ENCODE measurements around the gene PPP1R13B. TPM values are rescaled to one million over a fixed set of nuclear protein-coding genes. Genes with fewer than 3 reads are reported as not detected.
A peak's percentile ranks its signal among the peaks of the same experiment; 100 is the strongest.

The PPP1R13B gene
- total RNA-seq, 1 donor from 2014 or later, result 107 TPM

DNA sequence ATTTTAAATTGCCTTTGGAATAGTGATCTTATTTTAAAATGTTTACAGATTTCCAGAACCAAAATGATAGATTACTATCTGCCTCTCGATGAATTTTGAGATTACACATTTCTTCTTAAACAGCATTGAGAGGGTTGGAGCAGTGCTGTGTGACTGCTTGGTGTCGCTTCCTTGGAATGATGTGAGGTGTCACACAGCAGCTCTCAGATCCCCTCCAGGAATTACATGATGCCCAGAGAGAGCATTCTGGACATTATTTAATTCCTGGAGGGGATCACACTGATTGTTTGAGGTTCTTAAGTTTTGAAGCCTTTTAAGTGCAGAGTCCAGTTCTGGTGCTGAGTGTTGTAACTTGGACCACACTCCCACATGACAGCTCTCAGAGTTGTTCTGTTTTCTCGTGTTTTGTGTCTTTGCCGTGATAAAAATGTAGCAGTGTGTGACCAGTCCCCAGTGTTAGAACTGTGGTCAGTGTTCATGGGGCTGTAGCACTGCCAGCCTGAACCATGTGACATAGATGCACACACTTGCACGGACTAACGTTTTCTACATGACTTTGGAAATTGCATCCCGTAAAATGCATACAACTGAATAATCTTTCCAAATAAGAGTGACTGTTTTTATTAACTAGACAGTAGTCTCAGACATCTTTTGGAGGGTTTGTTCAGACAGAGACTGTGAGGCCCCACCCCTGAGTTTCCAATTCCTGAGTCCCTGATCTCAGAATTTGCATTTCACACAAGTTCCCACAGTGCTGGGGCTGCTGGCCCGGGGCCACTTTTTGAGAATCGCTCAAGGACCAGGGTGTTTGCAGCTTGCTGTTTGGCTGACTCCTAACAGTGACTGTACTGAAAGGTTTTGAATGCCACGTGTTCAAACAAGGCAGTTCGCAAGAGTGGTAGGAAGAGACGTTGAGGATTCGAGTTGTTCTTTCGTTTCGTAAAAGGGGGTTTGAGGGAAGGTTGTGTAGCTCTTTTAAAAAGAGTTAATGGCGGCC, 158.2 kb downstream of the PPP1R13B start:
- DNase-seq (no peak), ATAC-seq (ENCODE audit: poor library complexity) (peak; percentile 62)
- intact Hi-C loops (cut with DNase I), result no loop called here

DNA sequence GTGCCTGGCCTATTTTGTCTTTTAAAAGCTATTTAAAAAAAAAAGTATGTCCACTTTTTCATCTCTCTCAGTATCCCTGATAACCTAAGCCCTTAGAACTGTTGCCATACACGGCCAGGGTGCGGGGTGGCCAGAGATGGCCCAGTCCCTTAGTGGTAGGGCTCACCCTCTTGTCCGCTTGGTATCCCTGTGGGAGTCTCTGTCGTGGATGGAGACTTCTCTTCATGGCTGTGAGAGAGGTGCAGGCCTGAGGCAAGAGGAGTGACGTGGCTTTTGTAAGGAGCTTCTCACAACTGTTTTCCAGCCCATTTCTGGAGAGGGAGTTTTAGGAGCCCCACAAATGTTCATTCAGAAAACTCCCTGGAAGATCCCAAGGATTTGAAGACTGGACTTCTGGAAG, 158.9 kb downstream of the PPP1R13B start:
- ATAC-seq (ENCODE audit: poor library complexity), result no peak
- intact Hi-C loops (cut with DNase I), result no loop called here
- DNase-seq, result no peak

DNA sequence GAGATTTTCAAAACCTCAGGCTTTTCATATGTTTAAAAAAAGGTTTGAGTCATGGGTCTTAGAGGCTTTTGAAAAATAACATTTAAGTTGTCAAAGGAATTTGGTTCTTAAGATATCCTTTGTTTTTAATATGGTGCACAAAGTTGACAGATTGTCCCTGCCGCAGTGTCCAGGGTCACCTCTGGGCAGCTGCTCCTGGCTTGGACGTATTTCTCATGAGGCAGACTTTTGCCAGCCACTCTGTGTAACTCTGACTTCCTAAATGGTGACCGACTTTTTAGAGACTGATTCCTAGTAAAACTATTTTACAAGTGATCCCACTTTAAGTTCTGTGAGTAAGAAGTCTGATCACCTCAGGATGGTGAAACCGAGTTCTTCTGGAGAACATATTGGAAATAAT, 159.7 kb downstream of the PPP1R13B start:
- DNase-seq, result no peak
- peak; percentile 44 for ATAC-seq (ENCODE audit: poor library complexity)
- intact Hi-C loops (cut with DNase I), result no loop called here

DNA sequence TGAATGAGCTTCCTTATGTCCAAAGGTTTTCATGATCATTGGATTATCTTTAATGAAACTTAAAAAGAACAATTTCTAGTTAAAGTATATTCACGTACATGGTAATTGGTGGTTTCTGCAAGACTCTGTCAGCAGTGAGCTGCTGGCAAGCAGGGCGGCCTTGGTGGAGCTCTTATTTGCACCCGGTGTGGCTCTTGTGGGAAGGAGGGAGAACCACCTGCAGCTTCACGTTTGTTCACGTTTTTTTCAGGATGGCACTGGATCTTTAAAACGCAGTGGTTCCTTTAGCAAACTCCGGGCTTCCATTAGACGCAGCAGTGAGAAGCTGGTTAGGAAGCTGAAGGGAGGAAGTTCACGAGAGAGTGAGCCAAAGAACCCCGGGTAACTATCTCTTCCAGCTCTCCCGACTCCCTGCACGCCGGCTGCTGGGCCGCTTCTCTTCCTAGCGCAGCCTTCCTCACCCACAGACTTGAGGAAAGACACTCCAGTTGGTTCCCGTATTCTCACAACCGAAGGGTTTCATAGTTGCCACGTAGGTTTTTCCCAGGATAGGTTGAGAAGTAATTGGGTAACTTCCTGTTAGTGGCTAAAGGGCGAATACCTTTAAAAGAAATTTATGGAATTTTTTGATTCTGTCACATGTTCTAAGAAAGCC, 160.4 kb downstream of the PPP1R13B start:
- no peak for ATAC-seq (ENCODE audit: poor library complexity)
- intact Hi-C loops (cut with DNase I), result no loop called here
- DNase-seq, result no peak

DNA sequence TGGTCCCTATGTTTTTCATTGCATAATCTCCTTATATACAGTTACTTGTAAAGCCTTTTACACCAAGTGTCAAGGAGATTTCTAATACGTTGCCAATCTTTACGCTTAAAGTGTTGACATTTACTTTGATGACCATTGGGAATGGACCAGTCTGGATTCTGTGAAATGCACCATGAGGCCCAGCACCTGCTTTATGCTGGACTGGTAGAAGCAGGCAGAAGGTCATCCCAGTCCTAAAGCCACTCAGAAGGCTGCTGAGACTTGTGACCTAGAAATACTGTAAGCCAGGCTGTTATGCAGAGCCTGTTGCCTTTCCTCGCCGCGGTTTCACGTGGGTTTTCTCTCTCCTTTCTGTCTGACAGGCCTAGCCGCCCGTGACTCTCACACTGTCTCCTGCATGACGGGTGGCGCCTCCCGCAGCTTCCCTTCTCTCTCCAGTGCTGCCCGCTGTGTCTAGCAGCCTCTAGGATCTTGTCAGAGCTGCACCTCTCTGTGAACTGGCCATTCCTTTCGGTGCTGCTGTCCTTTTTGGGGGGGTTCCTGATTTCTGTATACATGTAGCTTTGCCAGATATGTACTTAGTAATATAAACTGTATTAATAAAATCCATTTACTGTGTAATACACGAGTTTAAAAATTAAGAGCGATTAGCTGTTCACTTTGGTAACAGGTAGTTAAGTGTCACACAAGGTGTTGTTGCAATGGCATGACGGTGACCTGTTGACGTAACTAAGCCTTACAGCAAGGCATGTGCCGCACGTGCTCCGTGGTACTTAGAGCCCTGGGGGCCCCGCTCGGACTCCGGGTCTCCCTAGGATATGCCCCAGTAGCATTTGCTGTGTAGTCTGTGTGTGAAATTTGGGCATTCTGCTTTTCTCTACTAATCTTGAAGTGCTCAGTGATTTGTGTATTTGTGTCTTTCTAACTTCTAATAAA, 161.8 kb downstream of the PPP1R13B start:
- intact Hi-C loops (cut with DNase I), result no loop called here
- ATAC-seq (ENCODE audit: poor library complexity) (peak; percentile 21), DNase-seq (no peak)

DNA sequence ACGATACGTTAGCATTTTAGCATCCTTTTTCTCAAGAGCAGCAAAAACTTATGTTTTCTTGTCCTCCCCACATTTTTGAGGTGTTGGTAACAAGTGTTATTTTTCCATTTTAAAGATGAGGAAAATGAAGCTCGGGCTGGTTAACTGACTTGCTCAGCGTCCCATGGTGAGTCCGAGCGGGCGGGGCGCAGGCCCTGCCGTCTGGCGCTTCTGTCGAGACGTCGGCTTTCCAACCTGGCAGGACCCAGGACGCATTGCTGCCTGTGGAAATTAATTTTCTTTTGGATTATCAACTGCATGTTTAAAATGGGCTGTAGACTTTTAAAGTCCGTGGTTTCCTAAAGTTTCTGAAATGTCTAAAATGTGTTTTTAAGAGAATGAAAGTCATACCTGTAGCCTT, 162.5 kb downstream of the PPP1R13B start:
- intact Hi-C loops (cut with DNase I), result no loop called here
- ATAC-seq (ENCODE audit: poor library complexity), result no peak

DNA sequence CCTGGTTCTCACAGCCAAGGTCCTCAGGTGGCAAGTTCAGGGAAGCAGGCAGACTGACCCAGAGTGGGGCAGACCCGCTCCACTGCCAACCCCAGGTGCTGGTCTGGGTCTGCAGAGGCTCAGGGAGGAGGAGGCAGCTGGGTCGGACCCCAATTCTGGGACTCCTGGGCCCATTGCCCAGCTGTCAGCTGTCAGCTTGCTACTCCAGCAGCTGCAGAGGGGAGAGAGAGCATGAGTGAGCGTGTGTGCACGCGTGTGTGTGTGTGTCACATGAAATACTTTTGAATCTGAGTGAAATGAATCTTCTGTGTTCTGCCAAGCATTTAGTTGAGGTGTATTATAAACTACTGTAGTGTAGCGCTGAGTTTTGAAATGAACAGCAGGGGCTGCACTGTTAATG, 162.9 kb downstream of the PPP1R13B start:
- DNase-seq (no peak), ATAC-seq (ENCODE audit: poor library complexity) (peak; percentile 38)
- intact Hi-C loops (cut with DNase I), result no loop called here

More for the DNA sequence above, 162.5 kb downstream of the PPP1R13B start:
- DNase-seq, result no peak

Other genes with a start within 250 kb of the PPP1R13B start
- gene KLC1, start 218.4 kb downstream of the PPP1R13B start, total RNA-seq, result 152 TPM
- 2.6 TPM for gene XRCC3, start 132.1 kb downstream of the PPP1R13B start, total RNA-seq
- 46.2 TPM for gene ZFYVE21, start 131.8 kb downstream of the PPP1R13B start, total RNA-seq
- gene TDRD9, start 80.9 kb upstream of the PPP1R13B start, total RNA-seq, result 2.7 TPM
- gene RD3L, start 95.0 kb upstream of the PPP1R13B start, total RNA-seq, result 26.4 TPM
- 44.1 TPM for gene ASPG, start 238.1 kb upstream of the PPP1R13B start, total RNA-seq